AG10803 (cell line): ENCODE results near the gene ANO6.
"Not testable (repeated sequence)": the region's sequence is repeated elsewhere in the genome, so short reads cannot be mapped to it uniquely, and the experiment has no call there.

ENCODE experiments used
- DNase-seq: peaks from one replicate; pipeline ENCODE4 v3.0.0; 2010; ENCODE audit warnings: low read depth
- H3K4me3 ChIP-seq: 2 replicates; pipeline ENCODE4 v1.5.1; 2011; ENCODE audit warnings: mild to moderate bottlenecking, low read length, control low read depth
- TF ChIP-seq, protein P1 (sequence below): conservative IDR thresholded peaks from 2 replicates; pipeline ENCODE4 v1.5.1; 2011; ENCODE audit warnings: mild to moderate bottlenecking, low read length, control low read depth, inconsistent platforms

The ANO6 gene

DNA sequence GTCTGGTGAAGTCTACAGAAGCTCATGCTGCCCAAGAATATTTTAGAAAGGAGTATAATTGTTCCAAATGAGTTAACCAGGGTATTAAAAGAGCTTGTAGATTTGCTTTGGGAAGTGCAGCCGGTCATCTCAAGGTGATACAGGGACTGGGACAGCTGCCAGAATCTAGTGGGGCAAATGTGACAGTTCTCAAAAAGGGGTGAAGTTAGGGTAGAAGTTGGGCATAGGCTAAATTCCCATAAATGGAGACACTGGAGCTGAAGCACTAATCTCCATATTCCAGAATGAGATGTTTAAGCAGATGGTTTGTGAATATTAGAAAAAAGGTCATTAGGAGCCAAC, 94.7 kb downstream of the ANO6 start:
- no peak for DNase-seq
- TF ChIP-seq, protein P1, sequence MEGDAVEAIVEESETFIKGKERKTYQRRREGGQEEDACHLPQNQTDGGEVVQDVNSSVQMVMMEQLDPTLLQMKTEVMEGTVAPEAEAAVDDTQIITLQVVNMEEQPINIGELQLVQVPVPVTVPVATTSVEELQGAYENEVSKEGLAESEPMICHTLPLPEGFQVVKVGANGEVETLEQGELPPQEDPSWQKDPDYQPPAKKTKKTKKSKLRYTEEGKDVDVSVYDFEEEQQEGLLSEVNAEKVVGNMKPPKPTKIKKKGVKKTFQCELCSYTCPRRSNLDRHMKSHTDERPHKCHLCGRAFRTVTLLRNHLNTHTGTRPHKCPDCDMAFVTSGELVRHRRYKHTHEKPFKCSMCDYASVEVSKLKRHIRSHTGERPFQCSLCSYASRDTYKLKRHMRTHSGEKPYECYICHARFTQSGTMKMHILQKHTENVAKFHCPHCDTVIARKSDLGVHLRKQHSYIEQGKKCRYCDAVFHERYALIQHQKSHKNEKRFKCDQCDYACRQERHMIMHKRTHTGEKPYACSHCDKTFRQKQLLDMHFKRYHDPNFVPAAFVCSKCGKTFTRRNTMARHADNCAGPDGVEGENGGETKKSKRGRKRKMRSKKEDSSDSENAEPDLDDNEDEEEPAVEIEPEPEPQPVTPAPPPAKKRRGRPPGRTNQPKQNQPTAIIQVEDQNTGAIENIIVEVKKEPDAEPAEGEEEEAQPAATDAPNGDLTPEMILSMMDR, result no peak
- no peak overlapping the region for H3K4me3 ChIP-seq

DNA sequence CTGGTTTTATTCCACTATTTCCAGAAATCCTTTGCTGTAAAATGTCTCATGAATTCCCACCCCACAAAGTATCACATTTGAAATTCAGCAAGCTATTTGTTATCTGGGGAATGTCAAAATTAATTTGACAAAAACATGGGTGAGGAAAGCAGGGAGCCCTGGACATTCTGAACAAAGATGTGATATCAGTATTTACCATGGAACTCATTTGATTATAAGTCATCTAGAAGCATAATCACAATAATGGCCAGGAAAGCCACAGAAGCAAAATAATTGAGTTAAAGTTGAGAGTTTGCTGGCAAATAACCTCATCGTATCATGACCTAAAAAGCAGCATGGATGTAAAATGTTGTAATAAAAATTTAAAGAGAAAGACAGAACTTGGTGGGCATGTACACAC, 96.1 kb downstream of the ANO6 start:
- H3K4me3 ChIP-seq, result no peak overlapping the region
- DNase-seq, result no peak
- TF ChIP-seq, protein P1, result no peak

DNA sequence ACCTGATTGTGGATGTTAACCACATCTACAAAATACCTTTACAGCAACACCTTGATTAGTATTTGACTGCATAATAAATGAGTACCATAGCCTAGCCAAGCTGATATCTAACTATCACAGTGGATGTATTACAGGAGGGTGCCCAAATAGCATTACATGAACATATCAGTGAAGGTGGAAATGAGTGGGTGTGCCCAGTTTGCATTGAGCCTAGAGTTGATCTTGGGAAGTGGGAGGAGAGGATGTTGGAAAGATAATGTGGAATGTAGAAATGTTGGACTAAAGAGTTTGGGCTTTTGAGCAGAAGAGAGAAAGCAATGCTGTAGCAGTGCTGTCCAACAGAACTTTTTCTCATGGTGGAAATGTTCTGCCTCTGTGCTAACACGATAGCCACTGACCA, 98.9 kb downstream of the ANO6 start:
- TF ChIP-seq, protein P1, result no peak
- no peak for DNase-seq
- no peak overlapping the region for H3K4me3 ChIP-seq

DNA sequence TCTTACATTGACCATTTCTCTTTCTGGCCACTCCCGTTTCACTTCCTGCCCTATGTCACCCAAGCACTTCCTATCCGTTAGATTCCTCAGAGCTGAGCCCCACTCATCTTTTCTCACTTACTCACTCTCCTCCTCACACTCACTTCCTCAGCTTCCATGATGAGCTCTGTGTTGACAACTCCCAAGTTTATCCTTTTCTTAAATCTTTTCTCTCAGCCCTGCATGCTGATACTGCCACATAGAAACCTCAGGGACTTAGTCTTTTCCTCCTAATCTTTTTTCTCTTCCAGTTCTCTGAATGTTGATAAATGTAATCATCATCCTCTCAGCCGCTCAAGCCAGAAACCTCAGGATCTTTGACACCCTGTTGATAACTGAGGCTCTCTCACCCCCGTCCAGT, 99.6 kb downstream of the ANO6 start:
- no peak for DNase-seq
- TF ChIP-seq, protein P1, result no peak
- no peak overlapping the region for H3K4me3 ChIP-seq

DNA sequence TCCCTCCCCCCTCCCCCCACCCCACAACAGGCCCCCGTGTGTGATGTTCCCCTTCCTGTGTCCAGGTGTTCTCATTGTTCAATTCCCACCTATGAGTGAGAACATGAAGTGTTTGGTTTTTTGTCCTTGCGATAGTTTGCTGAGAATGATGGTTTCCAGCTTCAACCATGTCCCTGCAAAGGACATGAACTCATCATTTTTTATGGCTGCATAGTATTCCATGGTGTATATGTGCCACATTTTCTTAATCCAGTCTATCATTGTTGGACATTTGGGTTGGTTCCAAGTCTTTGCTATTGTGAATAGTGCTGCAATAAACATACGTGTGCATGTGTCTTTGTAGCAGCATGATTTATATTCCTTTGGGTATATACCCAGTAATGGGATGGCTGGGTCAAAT, 101.4 kb downstream of the ANO6 start:
- H3K4me3 ChIP-seq, DNase-seq: not testable (repeated sequence)

DNA sequence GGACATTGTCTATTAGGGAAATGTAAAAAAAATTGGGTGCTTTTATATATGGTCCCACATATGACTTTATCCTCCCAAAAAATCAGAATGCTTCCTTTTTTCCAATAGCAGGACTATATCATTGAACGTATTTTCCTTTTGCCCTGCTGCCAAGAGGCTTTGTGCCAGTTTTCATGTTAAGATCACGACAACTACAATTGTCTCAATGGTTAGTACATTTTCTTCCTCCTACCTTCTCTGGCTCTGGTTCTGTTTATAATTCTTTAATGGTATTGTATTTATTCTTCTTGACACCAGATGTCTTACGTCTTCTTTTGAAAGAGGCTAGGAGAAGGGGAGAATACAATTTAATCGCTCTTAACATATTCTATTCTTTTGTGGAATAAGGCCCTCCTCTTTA, 106.9 kb downstream of the ANO6 start:
- no peak for DNase-seq
- TF ChIP-seq, protein P1, result no peak
- no peak overlapping the region for H3K4me3 ChIP-seq

DNA sequence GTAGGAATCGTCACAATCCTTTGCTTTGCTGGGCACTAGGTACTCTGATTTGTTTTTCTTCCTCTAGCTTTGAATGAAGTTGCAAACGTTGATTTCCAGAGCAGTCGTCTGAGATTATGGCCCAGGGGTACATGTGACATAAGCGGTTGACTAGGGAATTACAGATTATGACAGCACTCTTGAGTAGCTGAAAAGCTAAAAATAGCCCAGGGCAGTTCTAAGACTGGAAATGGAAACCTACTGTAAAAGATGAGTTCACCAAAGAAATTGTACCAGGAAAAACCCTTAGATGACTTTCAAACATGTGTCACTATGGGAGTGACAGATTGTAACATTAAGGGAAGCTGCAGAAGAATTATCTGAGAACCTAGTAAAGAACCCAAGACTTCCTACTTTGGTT, 108.5 kb downstream of the ANO6 start:
- no peak overlapping the region for H3K4me3 ChIP-seq
- DNase-seq, result no peak
- TF ChIP-seq, protein P1, result no peak

DNA sequence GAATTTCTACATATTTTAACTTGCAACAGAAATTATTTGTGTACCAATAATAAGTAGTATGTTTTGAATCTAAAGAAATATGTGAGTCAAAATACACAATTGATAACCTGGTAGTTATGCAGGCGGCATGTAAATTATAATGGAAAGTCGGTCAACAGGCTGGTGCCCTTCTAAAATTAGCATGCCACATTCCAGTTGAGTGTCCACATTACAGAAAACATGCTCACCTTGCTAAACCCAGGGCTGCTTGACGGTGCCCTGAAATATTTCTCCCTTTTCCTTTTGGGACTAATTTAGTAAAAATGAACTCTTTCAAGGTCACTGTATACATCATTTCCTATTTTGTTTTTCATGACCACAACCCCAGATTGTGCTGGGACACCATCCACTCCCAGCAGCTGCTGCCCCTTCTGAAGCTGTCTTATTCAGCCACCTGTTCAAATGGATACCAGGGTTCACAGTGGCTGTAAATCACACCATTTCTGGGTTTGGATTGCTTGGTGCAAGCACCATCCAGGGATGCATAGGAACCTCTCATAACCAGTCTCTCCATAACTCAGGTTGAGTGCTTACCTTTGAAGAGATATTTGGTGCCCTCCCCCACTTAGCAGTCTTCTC, 110.6 kb downstream of the ANO6 start:
- TF ChIP-seq, protein P1, result no peak
- DNase-seq, result no peak
- no peak overlapping the region for H3K4me3 ChIP-seq
